ENCODE measurements around the gene DOLK.

Gene DOLK

DNA sequence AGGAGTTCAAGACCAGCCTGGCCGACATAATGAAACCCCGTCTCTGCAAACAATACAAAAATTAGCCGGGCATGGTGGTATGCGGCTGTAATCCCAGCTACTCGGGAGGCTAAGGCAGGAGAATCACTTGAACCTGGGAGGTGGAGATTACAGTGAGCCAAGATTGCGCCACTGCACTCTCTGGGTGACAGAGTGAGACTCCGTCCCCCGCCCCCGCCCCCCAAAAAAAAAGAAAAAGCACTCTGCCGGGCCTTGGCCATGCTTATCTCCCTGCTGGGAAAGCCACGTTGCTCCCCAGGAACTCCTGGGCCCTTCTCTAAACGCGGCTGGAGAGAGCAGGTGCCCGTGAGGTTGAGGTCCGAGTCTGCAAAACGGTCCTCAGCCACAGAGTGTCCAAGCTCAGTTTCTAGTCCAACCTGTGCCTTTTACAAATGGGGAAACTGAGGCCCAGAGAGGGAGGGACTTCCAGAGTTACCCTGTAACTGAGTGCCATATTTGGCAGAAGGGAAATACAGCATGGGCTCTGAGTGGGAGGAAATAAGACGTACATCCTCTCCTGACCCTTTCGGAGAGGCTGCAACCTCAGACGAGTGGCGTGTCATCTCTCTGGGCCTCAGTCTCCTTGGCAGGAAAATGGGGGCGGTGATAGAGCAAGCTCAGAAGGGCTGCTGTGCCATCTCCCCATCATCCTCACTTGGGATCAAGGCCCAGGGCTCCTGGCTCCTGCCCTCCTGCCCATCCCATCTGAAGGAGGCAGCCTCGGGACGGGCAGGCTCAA, 33.2 kb downstream of the DOLK start:
- DNase-seq (ENCODE audit: low read depth, low spot score): no peak
- no peak overlapping the region for H3K4me3 ChIP-seq (ENCODE audit: low read depth, low read length)
- in situ Hi-C loops (cut with HindIII; ENCODE audit: low sequenced_read_pairs): no loop called here
- TF ChIP-seq, protein P1, sequence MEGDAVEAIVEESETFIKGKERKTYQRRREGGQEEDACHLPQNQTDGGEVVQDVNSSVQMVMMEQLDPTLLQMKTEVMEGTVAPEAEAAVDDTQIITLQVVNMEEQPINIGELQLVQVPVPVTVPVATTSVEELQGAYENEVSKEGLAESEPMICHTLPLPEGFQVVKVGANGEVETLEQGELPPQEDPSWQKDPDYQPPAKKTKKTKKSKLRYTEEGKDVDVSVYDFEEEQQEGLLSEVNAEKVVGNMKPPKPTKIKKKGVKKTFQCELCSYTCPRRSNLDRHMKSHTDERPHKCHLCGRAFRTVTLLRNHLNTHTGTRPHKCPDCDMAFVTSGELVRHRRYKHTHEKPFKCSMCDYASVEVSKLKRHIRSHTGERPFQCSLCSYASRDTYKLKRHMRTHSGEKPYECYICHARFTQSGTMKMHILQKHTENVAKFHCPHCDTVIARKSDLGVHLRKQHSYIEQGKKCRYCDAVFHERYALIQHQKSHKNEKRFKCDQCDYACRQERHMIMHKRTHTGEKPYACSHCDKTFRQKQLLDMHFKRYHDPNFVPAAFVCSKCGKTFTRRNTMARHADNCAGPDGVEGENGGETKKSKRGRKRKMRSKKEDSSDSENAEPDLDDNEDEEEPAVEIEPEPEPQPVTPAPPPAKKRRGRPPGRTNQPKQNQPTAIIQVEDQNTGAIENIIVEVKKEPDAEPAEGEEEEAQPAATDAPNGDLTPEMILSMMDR (IDR thresholded peaks at IDR 0.05; ENCODE audit: low read depth, low read length): no peak

DNA sequence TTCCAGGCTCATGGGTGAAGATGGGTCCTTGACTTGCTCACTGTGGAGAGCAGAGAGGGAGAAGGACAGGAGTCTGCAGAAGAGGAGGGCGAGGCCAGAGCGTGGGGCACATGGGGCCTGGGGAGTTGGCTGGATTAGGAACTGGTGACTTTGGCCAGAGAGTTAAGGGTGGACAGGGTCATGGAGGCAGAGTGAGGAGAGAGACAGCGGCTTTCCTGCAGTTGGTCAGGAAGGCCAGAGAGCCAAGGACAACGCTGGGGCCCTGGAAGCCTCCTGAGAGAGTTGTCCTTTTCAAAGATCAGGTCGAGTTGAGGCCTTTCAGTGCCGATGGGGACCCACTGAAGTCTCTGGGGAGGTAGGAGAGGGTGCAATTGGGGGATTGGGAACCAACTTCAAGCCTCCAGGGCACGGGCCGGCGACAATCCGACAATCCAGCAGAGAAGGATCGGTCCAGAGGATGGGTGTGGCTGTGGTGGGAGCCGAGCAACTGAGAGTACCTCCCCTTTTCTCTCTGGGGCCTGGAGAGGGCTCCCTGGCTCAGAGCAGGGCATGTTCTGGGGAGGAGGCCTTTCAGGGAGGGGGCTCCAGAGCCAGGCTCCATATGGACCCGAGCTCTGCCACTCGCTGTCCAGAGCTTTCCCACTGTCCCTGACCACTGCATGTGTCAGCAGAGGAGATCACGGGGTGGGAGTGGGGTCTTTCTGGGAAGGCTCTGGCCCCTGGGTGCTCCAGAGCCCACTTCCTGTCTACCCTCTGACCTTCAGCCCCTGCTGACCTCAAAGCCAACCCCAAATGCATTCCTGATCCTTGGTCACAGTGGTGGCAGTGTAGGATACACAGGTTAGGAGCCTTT, 34.1 kb downstream of the DOLK start:
- no peak for DNase-seq (ENCODE audit: low read depth, low spot score)
- TF ChIP-seq, protein P1 (IDR thresholded peaks at IDR 0.05; ENCODE audit: low read depth, low read length): no peak
- in situ Hi-C loops (cut with HindIII; ENCODE audit: low sequenced_read_pairs): no loop called here
- no peak overlapping the region for H3K4me3 ChIP-seq (ENCODE audit: low read depth, low read length)

DNA sequence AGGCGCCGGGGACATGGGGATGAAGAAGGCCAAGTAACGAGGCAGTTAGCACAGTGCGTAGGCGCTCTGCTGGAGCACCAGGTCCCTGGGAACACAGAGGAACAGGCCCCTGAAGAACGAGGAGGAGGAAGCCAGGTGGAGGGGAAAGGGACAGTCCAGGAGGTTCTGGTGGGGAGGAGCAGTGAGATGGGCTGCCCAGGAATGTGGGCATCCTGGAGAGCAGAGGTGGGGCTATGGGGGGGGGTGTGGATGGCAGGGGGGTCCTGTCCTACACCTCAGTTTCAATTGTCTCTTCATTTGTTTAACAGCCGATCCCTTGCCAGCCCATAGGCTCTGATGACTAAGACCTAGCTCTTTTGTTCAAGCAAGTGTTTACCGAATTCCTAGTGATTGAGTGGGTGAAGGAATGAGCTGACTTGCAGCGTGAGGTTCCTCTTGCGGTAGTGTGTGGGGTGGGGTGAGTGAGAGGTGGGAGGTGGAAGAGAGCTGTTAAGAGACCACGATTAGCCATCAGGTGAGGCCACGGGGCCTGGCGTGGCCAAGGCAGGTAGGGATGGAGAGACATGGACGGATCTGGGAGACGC, 35.0 kb downstream of the DOLK start:
- in situ Hi-C loops (cut with HindIII; ENCODE audit: low sequenced_read_pairs): no loop called here
- TF ChIP-seq, protein P1 (IDR thresholded peaks at IDR 0.05; ENCODE audit: low read depth, low read length): no peak
- no peak overlapping the region for H3K4me3 ChIP-seq (ENCODE audit: low read depth, low read length)
- peak; percentile 88 for DNase-seq (ENCODE audit: low read depth, low spot score)

DNA sequence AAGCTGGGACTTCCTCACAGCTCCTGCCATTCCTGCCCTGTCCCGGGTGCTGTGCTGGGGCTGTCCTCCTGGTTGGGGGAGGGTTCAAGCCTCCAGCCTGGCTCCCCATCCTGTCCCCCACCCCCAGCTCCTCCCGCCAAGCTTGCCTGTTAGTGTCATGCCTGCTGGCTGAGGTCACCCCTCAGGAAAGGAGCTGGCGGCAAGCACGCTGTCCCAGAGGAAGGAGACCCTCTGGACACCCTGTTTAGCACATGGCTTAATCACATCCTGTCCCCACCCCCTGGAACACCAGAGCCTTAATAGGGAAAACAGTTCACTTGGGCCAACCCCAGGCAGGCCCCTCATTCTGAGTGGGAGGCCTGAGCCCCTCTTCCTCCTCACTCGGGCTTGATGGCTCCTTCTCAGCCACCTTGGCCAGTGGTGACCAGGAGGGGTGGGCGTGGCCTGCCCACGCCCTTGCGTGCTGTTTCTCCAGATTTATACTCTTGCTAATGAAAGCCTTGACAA, 35.8 kb downstream of the DOLK start:
- in situ Hi-C loops (cut with HindIII; ENCODE audit: low sequenced_read_pairs): no loop called here
- no peak overlapping the region for H3K4me3 ChIP-seq (ENCODE audit: low read depth, low read length)
- TF ChIP-seq, protein P1 (IDR thresholded peaks at IDR 0.05; ENCODE audit: low read depth, low read length): no peak
- DNase-seq (ENCODE audit: low read depth, low spot score): peak; percentile 54

DNA sequence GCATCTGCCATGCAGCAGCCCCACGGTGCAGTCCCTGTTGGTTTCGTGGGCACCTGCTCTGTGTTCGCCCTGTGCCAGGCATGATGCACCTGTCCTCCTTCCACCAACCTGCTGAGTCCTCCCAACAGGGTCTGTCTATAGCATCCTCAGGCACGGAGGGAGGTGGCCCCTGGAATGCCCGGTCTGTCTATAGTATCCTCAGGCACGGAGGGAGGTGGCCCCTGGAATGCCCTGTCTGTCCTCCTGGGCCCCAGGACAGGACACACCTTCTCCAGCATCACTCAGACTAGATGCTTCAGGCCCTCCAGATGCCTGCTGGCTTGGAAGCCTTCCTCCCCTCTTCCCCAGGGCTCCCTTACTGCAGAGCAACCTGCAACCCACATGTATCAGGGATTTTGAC, 36.5 kb downstream of the DOLK start:
- in situ Hi-C loops (cut with HindIII; ENCODE audit: low sequenced_read_pairs): no loop called here
- no peak for DNase-seq (ENCODE audit: low read depth, low spot score)
- TF ChIP-seq, protein P1 (IDR thresholded peaks at IDR 0.05; ENCODE audit: low read depth, low read length): no peak
- no peak overlapping the region for H3K4me3 ChIP-seq (ENCODE audit: low read depth, low read length)

DNA sequence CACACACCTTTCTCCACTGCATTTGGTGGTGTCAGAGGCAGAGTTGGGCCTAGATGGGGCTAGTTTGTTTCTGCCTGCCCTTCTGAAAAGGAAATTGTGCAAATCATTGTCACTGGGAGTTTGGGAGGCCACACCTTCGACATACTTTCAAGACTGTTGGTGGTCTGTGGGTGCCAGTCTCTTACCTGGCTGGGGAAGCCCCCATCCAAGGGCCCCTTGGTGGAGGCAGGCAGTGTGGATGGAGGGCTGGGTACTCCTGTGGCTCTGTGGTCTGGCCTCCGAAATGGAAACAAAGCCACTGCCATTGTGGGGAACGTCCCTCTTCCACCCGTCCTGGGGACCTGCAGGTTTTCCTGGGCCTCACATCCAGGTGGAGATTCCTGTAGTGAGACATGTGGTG, 37.5 kb downstream of the DOLK start:
- TF ChIP-seq, protein P1 (IDR thresholded peaks at IDR 0.05; ENCODE audit: low read depth, low read length): no peak
- no peak for DNase-seq (ENCODE audit: low read depth, low spot score)
- in situ Hi-C loops (cut with HindIII; ENCODE audit: low sequenced_read_pairs): no loop called here
- no peak overlapping the region for H3K4me3 ChIP-seq (ENCODE audit: low read depth, low read length)
